Caco-2 (cell line): ENCODE results near the gene UGT1A9. TPM values are rescaled to one million over a fixed set of nuclear protein-coding genes. Genes with fewer than 3 reads are reported as not detected.

Source experiments
- BruUV-seq: library from RNA; stranded (reverse); fragments of 400-500 nt; replicated peaks from 2 replicates; lab custom pipeline; 2021; lab: Mats Ljungman, UMichigan
- CTCF ChIA-PET: fragments of 300-600 bp; sonication (Branson Sonifier 250); formaldehyde crosslinking; loops from one replicate; lab custom pipeline; 2022; ENCODE audit warnings: antibody characterized with exemption; lab: Charles Lee
- POLR2A ChIA-PET: fragments of 300-600 bp; sonication (Branson Sonifier 250); formaldehyde crosslinking; loops from one replicate; lab custom pipeline; 2022; ENCODE audit warnings: antibody characterized with exemption; lab: Charles Lee
- DNase-seq, 2 experiments: peaks; one replicate each; pipeline versions ENCODE4 v3.0.0 to v3.0.0-alpha.2; 2020 to 2022
- H3K27me3 ChIP-seq: replicated peaks from 2 replicates; pipeline ENCODE4 v1.6.0; 2011; ENCODE audit warnings: low read length; ENCODE audit not compliant: control insufficient read depth, insufficient read depth
- H3K36me3 ChIP-seq: 2 replicates; pipeline ENCODE4 v1.5.1; 2011; ENCODE audit warnings: low read length; ENCODE audit not compliant: control insufficient read depth, insufficient read depth
- H3K4me1 ChIP-seq: fragments of 250-450 bp; sonication (Bioruptor Pico); 2 replicates; pipeline ENCODE4 v1.5.1; 2020; ENCODE audit warnings: mild to moderate bottlenecking
- H3K4me3 ChIP-seq: 2 replicates; pipeline ENCODE4 v1.5.1; 2011; ENCODE audit warnings: low read depth, mild to moderate bottlenecking, control low read depth, low read length
- H3K9me3 ChIP-seq: fragments of 250-450 bp; sonication (Bioruptor Pico); 2 replicates; pipeline ENCODE4 v1.5.1; 2020; ENCODE audit warnings: mild to moderate bottlenecking, moderate library complexity
- H3K27ac Mint-ChIP-seq: one replicate; pipeline ENCODE4 v1.8.0; 2022; ENCODE audit warnings: mixed read lengths; ENCODE audit not compliant: unreplicated experiment
- H3K27me3 Mint-ChIP-seq: one replicate; pipeline ENCODE4 v1.8.0; 2022; ENCODE audit warnings: mixed read lengths; ENCODE audit not compliant: insufficient read depth, unreplicated experiment
- H3K36me3 Mint-ChIP-seq: one replicate; pipeline ENCODE4 v1.8.0; 2022; ENCODE audit warnings: mild to moderate bottlenecking, mixed read lengths; ENCODE audit not compliant: insufficient read depth, unreplicated experiment
- H3K4me1 Mint-ChIP-seq: one replicate; pipeline ENCODE4 v1.8.0; 2022; ENCODE audit warnings: low read depth, mixed read lengths; ENCODE audit not compliant: unreplicated experiment
- H3K4me3 Mint-ChIP-seq: one replicate; pipeline ENCODE4 v1.8.0; 2022; ENCODE audit warnings: mild to moderate bottlenecking, moderate library complexity, mixed read lengths; ENCODE audit not compliant: unreplicated experiment
- H3K9me3 Mint-ChIP-seq: one replicate; pipeline ENCODE4 v1.8.0; 2022; ENCODE audit warnings: mixed read lengths; ENCODE audit not compliant: unreplicated experiment
- intact Hi-C: fragments of 100-400 bp; cut with micrococcal nuclease; formaldehyde crosslinking; loops from one replicate; pipeline ENCODE4 v1.10.0; 2022; ENCODE audit not compliant: unreplicated experiment
- total RNA-seq: library from RNA; stranded (reverse); gene quantifications from 2 replicates; pipeline ENCODE4 v1.2.3, GENCODE V29; 2022
- TF ChIP-seq, protein P1 (sequence below), 2 experiments: fragments of 200-600 bp in 1 of 2; IDR thresholded peaks; 1 replicate in 1 of 2; 2 replicates in 1 of 2; pipeline versions ENCODE4 v1.5.1 to v1.8.0; 2011 to 2022; ENCODE audit warnings: antibody characterized with exemption in 1 of 2, control low read depth in 1 of 2, inconsistent platforms in 1 of 2, low read depth in 1 of 2, low read length in 1 of 2, mild to moderate bottlenecking in 1 of 2, moderate library complexity in 1 of 2; ENCODE audit not compliant: insufficient read depth in 1 of 2, severe bottlenecking in 1 of 2, unreplicated experiment in 1 of 2

Gene UGT1A9
- total RNA-seq, 1 experiment from 2014 or later, result 0.20 TPM

DNA sequence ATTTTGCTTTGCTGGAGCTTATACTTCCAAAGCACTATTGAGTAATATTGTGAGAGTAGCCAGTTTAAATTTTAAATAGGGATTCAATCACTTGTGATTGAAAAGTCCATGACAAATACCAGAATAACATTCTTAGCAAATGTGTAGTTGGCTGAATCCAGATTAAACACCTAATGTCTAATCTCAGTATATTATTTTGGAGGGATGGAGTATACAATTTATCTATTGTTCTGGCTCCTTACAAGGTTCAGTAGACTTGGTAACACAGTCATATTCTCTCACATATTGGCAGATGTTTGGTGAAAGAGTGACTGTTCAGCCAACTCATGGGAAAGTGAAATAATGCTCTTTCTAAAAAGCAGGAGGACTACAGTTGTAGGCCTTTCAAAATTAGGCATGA is 2.2 kb downstream of the UGT1A9 start:
- Histone ChIP-seq H3K27me3 (no peaks in the 10 kb centered on the region), H3K4me3 (no peak overlapping the region), H3K36me3 (no peaks in the 10 kb centered on the region), H3K4me1 (no peaks in the 10 kb centered on the region), H3K9me3 (no peaks in the 10 kb centered on the region)
- Mint-ChIP-seq H3K36me3 (no peaks in the 10 kb centered on the region), H3K9me3 (no peaks in the 10 kb centered on the region), H3K27ac (no peak overlapping the region), H3K4me3 (no peak overlapping the region), H3K4me1 (no peaks in the 10 kb centered on the region), H3K27me3 (no peaks in the 10 kb centered on the region)
- intact Hi-C loops, result no loop called here
- TF ChIP-seq, protein P1, sequence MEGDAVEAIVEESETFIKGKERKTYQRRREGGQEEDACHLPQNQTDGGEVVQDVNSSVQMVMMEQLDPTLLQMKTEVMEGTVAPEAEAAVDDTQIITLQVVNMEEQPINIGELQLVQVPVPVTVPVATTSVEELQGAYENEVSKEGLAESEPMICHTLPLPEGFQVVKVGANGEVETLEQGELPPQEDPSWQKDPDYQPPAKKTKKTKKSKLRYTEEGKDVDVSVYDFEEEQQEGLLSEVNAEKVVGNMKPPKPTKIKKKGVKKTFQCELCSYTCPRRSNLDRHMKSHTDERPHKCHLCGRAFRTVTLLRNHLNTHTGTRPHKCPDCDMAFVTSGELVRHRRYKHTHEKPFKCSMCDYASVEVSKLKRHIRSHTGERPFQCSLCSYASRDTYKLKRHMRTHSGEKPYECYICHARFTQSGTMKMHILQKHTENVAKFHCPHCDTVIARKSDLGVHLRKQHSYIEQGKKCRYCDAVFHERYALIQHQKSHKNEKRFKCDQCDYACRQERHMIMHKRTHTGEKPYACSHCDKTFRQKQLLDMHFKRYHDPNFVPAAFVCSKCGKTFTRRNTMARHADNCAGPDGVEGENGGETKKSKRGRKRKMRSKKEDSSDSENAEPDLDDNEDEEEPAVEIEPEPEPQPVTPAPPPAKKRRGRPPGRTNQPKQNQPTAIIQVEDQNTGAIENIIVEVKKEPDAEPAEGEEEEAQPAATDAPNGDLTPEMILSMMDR (IDR thresholded peaks at IDR 0.05; ENCODE audit: insufficient read depth in 1 of 2, low read depth in 1 of 2, low read length in 1 of 2, severe bottlenecking in 1 of 2, unreplicated experiment in 1 of 2), result no peak
- ChIA-PET CTCF (no interaction called here), POLR2A (no interaction called here)
- no TSS peak for BruUV-seq
- DNase-seq, result no peak

DNA sequence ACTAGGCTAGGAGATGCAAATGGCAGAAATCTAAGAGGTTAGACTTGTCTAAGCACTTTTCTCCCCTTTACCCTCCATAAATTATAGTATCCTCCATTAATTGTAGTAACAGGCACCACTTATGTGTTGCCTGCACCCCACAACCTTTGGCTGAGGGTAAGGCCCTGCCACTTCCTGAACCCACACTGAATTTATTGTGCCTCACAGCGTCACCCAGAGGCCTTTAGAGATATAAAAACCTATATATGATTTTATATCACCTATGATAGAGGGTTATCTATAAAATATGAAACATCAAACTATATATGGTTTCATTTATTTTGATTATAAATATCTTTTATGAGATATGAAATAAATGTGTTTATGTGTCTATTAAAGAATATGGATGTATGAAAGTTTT is 2.6 kb downstream of the UGT1A9 start:
- no peaks in the 10 kb centered on the region for H3K27me3 Mint-ChIP-seq
- H3K27me3 ChIP-seq, result no peaks in the 10 kb centered on the region
- H3K36me3 Mint-ChIP-seq, result no peaks in the 10 kb centered on the region
- H3K4me3 ChIP-seq, result no peak overlapping the region
- no peak overlapping the region for H3K27ac Mint-ChIP-seq
- H3K4me1 ChIP-seq, result no peaks in the 10 kb centered on the region
- H3K4me1 Mint-ChIP-seq, result no peaks in the 10 kb centered on the region
- intact Hi-C loops, result no loop called here
- no peaks in the 10 kb centered on the region for H3K9me3 ChIP-seq
- no peak overlapping the region for H3K4me3 Mint-ChIP-seq
- DNase-seq, result no peak
- ChIA-PET POLR2A (no interaction called here), CTCF (no interaction called here)
- H3K9me3 Mint-ChIP-seq, result no peaks in the 10 kb centered on the region
- BruUV-seq, result no TSS peak
- H3K36me3 ChIP-seq, result no peaks in the 10 kb centered on the region
- TF ChIP-seq, protein P1 (IDR thresholded peaks at IDR 0.05; ENCODE audit: insufficient read depth in 1 of 2, low read depth in 1 of 2, low read length in 1 of 2, severe bottlenecking in 1 of 2, unreplicated experiment in 1 of 2), result no peak

DNA sequence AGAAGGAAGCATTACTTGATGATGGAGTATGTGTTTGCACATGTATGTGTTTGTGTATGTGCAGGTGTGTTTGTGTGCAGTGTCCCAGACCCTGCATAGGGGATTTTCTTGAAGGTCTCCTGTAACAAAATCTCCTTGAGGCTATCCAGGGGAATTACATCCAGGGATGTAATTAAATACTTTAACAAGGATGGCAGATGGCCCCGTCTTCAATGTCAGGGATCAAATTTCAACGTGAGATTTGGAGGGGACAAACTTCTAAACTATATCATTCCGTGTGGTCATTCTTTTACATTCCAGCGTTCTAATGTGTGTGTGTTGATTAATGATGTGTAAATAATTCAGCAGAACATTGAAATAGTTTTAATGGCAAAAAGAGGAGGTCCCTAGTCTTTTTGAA is 3.3 kb downstream of the UGT1A9 start:
- no peaks in the 10 kb centered on the region for H3K9me3 ChIP-seq
- intact Hi-C loops, result no loop called here
- TF ChIP-seq, protein P1 (IDR thresholded peaks at IDR 0.05; ENCODE audit: insufficient read depth in 1 of 2, low read depth in 1 of 2, low read length in 1 of 2, severe bottlenecking in 1 of 2, unreplicated experiment in 1 of 2), result no peak
- Mint-ChIP-seq H3K36me3 (no peaks in the 10 kb centered on the region), H3K4me1 (no peaks in the 10 kb centered on the region), H3K27ac (no peak overlapping the region), H3K4me3 (no peak overlapping the region), H3K27me3 (no peaks in the 10 kb centered on the region), H3K9me3 (no peaks in the 10 kb centered on the region)
- no peaks in the 10 kb centered on the region for H3K27me3 ChIP-seq
- DNase-seq, result no peak
- no peak overlapping the region for H3K4me3 ChIP-seq
- ChIA-PET CTCF (no interaction called here), POLR2A (no interaction called here)
- no peaks in the 10 kb centered on the region for H3K4me1 ChIP-seq
- no peaks in the 10 kb centered on the region for H3K36me3 ChIP-seq
- no TSS peak for BruUV-seq
